IMR-90 (cell line): Measurements from ENCODE around the gene ZMYND10. TPM values are rescaled to one million over a fixed set of nuclear protein-coding genes. Genes with fewer than 3 reads are reported as not detected.

Experiments
- ATAC-seq: fragments of 200-7000 bp; cut with Tn5 transposase; 2 replicates; pipeline ENCODE4 v1.9.1; 2020; ENCODE audit warnings: low read depth, mild to moderate bottlenecking, moderate library complexity
- BruUV-seq: library from RNA; stranded (reverse); fragments of 400-500 nt; replicated peaks from 2 replicates; lab custom pipeline; 2021; lab: Mats Ljungman, UMichigan
- CTCF ChIA-PET: fragments of 300-600 bp; formaldehyde crosslinking; extraction: SDS; loops from one replicate; lab custom pipeline; 2021; ENCODE audit warnings: antibody characterized with exemption; lab: Yijun Ruan, JAX
- POLR2A ChIA-PET: fragments of 300-600 bp; sonication (Branson Sonifier 250); formaldehyde crosslinking; loops from one replicate; lab custom pipeline; 2022; ENCODE audit warnings: antibody characterized with exemption; ENCODE audit not compliant: unreplicated experiment; lab: Charles Lee
- DNase-seq: peaks from one replicate; pipeline ENCODE4 v3.0.0; 2013
- H2AFZ ChIP-seq: replicated peaks from 2 replicates; pipeline ENCODE3; 2013; ENCODE audit warnings: low read length, mild to moderate bottlenecking; ENCODE audit not compliant: poor library complexity
- H2AK5ac ChIP-seq: 2 replicates; pipeline ENCODE4 v1.6.1; 2013; ENCODE audit warnings: low read depth, low read length, inconsistent platforms
- H2AK9ac ChIP-seq: replicated peaks from 2 replicates; pipeline ENCODE3; 2013; ENCODE audit warnings: mild to moderate bottlenecking, low read depth, low read length, moderate library complexity; ENCODE audit not compliant: poor library complexity
- H2BK120ac ChIP-seq: 2 replicates; pipeline ENCODE4 v1.6.1; 2013; ENCODE audit warnings: low read depth, low read length, inconsistent platforms
- H2BK15ac ChIP-seq: 3 replicates; pipeline ENCODE4 v1.6.1; 2013; ENCODE audit warnings: low read depth, low read length, inconsistent platforms
- H2BK20ac ChIP-seq: 2 replicates; pipeline ENCODE4 v1.6.1; 2013; ENCODE audit warnings: low read depth, mild to moderate bottlenecking, inconsistent platforms, low read length, moderate library complexity
- H2BK5ac ChIP-seq: 2 replicates; pipeline ENCODE4 v1.6.1; 2013; ENCODE audit warnings: mild to moderate bottlenecking, low read depth, low read length, inconsistent platforms; ENCODE audit not compliant: poor library complexity, severe bottlenecking
- H3K14ac ChIP-seq: replicated peaks from 2 replicates; pipeline ENCODE4 v1.6.1; 2013; ENCODE audit warnings: low read depth, low read length, inconsistent platforms
- H3K18ac ChIP-seq: 2 replicates; pipeline ENCODE4 v1.6.1; 2013; ENCODE audit warnings: low read depth, low read length, control low read depth
- H3K23ac ChIP-seq: 2 replicates; pipeline ENCODE4 v1.6.1; 2013; ENCODE audit warnings: low read depth, low read length, inconsistent platforms
- H3K27ac ChIP-seq: 2 replicates; pipeline ENCODE4 v1.5.1; 2013; ENCODE audit warnings: mild to moderate bottlenecking, control low read depth, low read length; ENCODE audit not compliant: insufficient read depth
- H3K27me3 ChIP-seq: 2 replicates; pipeline ENCODE4 v1.6.1; 2013; ENCODE audit warnings: low read length; ENCODE audit not compliant: control insufficient read depth, insufficient read depth
- H3K36me3 ChIP-seq: 2 replicates; pipeline ENCODE4 v1.6.1; 2013; ENCODE audit warnings: low read length, mixed read lengths; ENCODE audit not compliant: control insufficient read depth, insufficient read depth
- H3K4ac ChIP-seq: 2 replicates; pipeline ENCODE4 v1.6.1; 2013; ENCODE audit warnings: low read depth, low read length, inconsistent platforms
- H3K4me1 ChIP-seq: 2 replicates; pipeline ENCODE4 v1.6.1; 2013; ENCODE audit warnings: low read length, mixed read lengths; ENCODE audit not compliant: control insufficient read depth, insufficient read depth
- H3K4me2 ChIP-seq: 2 replicates; pipeline ENCODE4 v1.6.1; 2013; ENCODE audit warnings: low read depth, mild to moderate bottlenecking, control low read depth, low read length, moderate library complexity
- H3K4me3 ChIP-seq: 2 replicates; pipeline ENCODE4 v1.5.1; 2013; ENCODE audit warnings: low read depth, mild to moderate bottlenecking, control low read depth, low read length, moderate library complexity; ENCODE audit not compliant: insufficient read depth
- H3K56ac ChIP-seq: 2 replicates; pipeline ENCODE4 v1.6.1; 2013; ENCODE audit warnings: low read length, inconsistent platforms; ENCODE audit not compliant: insufficient read depth; ENCODE audit errors: extremely low read depth
- H3K79me1 ChIP-seq, 2 experiments: 2 replicates each; pipeline ENCODE4 v1.6.1; 2013; ENCODE audit warnings: low read length in 2 of 2, inconsistent platforms in 1 of 2, low read depth in 1 of 2
- H3K9ac ChIP-seq: 2 replicates; pipeline ENCODE4 v1.6.1; 2013; ENCODE audit warnings: low read depth, low read length, control low read depth
- H3K9me1 ChIP-seq: 2 replicates; pipeline ENCODE4 v1.6.1; 2013; ENCODE audit warnings: low read length, inconsistent platforms; ENCODE audit not compliant: insufficient read depth
- H3K9me3 ChIP-seq: 2 replicates; pipeline ENCODE4 v1.6.1; 2013; ENCODE audit warnings: low read length; ENCODE audit not compliant: control insufficient read depth, insufficient read depth
- H4K20me1 ChIP-seq: 2 replicates; pipeline ENCODE4 v1.6.1; 2013; ENCODE audit warnings: low read length, inconsistent platforms; ENCODE audit not compliant: insufficient read depth
- H4K5ac ChIP-seq: 2 replicates; pipeline ENCODE4 v1.6.1; 2013; ENCODE audit warnings: mild to moderate bottlenecking, low read depth, low read length, control low read depth
- H4K8ac ChIP-seq, 2 experiments: 2 replicates each; pipeline ENCODE4 v1.6.1; 2013; ENCODE audit warnings: low read depth in 2 of 2, low read length in 2 of 2, control low read depth in 1 of 2, inconsistent platforms in 1 of 2
- H4K91ac ChIP-seq: 2 replicates; pipeline ENCODE4 v1.6.1; 2013; ENCODE audit warnings: low read depth, low read length, inconsistent platforms; ENCODE audit not compliant: insufficient read depth
- CEBPB ChIP-seq: IDR thresholded peaks from 2 replicates; pipeline ENCODE4 v1.6.1; 2012; ENCODE audit warnings: low read depth, low read length, improper control_type of control experiment
- CHD1 ChIP-seq: IDR thresholded peaks from 2 replicates; pipeline ENCODE4 v1.6.1; 2012; ENCODE audit warnings: low read depth, low read length, improper control_type of control experiment
- MXI1 ChIP-seq: IDR thresholded peaks from 2 replicates; pipeline ENCODE4 v1.6.1; 2012; ENCODE audit warnings: low read depth, mild to moderate bottlenecking, low read length, moderate library complexity, borderline replicate concordance
- NFE2L2 ChIP-seq: fragments of 150-350 bp; IDR thresholded peaks from 2 replicates; pipeline ENCODE4 v1.6.1; 2016; ENCODE audit warnings: low read depth, mild to moderate bottlenecking, low read length
- RAD21 ChIP-seq: IDR thresholded peaks from 2 replicates; pipeline ENCODE4 v1.6.1; 2012; ENCODE audit warnings: low read length, improper control_type of control experiment
- RFX5 ChIP-seq: IDR thresholded peaks from 2 replicates; pipeline ENCODE4 v1.8.0; 2012; ENCODE audit warnings: low read depth, mild to moderate bottlenecking, low read length, moderate library complexity
- SMC3 ChIP-seq: fragments of 150-350 bp; IDR thresholded peaks from 2 replicates; pipeline ENCODE4 v1.6.1; 2016; ENCODE audit warnings: low read depth, mild to moderate bottlenecking, antibody characterized with exemption, low read length, moderate library complexity
- WGBS, 2 experiments: methylation state at CpG; one replicate each; pipeline versions ENCODE4 v1.1.5 to v1.1.7; 2013; ENCODE audit warnings: missing lambda C conversion rate in 2 of 2; ENCODE audit not compliant: insufficient read length in 1 of 2; ENCODE audit errors: extremely low coverage in 2 of 2; 5-methylcytosine and 5-hydroxymethylcytosine counted together
- dilution Hi-C: fragments of 300-500 bp; cut with HindIII; formaldehyde crosslinking; loops from one replicate; pipeline ENCODE4 v1.14.3; 2018; ENCODE audit warnings: low sequenced_read_pairs; ENCODE audit not compliant: unreplicated experiment
- in situ Hi-C: fragments of 300-500 bp; cut with MboI; formaldehyde crosslinking; loops from 3 replicates; pipeline ENCODE4 v1.14.3; 2019; ENCODE audit warnings: low sequenced_read_pairs, inconsistent platforms, mixed read lengths
- intact Hi-C: fragments of 100-400 bp; cut with micrococcal nuclease; formaldehyde crosslinking; loops from 2 replicates; pipeline ENCODE4 v1.10.0; 2022
- polyA plus RNA-seq, 3 experiments: library from polyadenylated mRNA; depleted of rRNA; stranded (reverse); fragments of >200 nt; gene quantifications; 2 replicates each; pipeline ENCODE4 v1.2.3, GENCODE V29; 2012; ENCODE audit warnings: low replicate concordance in 1 of 3
- total RNA-seq: library from RNA; depleted of rRNA; stranded (reverse); fragments of >200 nt; gene quantifications from 2 replicates; pipeline ENCODE4 v1.2.3, GENCODE V29; 2012
- TF ChIP-seq, protein P1 (sequence below): conservative IDR thresholded peaks from 2 replicates; pipeline ENCODE4 v1.5.1; 2012; ENCODE audit warnings: mild to moderate bottlenecking, low read depth, low read length, improper control_type of control experiment
- TF ChIP-seq, protein P2 (sequence below): fragments of 150-350 bp; IDR thresholded peaks from 2 replicates; pipeline ENCODE4 v1.6.1; 2017; ENCODE audit warnings: mild to moderate bottlenecking, antibody characterized with exemption, low read length, low read depth

ZMYND10 gene
- total and polyA plus RNA-seq, 2 of the 4 experiments (the other 2 are of a cell fraction), result 1.1 to 1.4 TPM

DNA sequence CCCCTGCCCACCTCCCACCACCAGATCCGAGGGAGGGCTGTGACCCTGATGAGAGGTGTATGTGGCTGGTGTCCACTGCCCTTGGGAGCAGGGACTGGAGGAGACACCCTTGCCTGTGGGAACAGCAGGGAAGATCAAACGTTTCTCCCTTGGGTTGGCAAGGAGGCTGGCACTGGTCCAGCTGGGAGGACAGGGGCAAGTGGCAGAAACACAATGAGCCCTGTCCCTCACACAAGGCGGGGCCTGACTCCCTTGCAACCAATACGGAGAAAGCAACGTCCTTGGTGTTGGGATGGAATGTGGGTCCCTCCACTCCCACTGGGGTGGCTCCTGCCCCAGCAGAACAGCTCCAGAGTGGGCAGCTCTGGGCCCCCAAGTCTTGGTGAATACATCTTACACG, 28.2 kb downstream of the ZMYND10 start:
- H2BK20ac ChIP-seq, result no peak overlapping the region
- peaks cover 29 to 56% of the 10 kb centered on the region in 2 experiments for H3K79me1 ChIP-seq
- TF ChIP-seq RAD21 (no peak), NFE2L2 (no peak), RFX5 (no peak), MXI1 (no peak), SMC3 (no peak), CEBPB (no peak), CHD1 (no peak)
- TF ChIP-seq, protein P1, sequence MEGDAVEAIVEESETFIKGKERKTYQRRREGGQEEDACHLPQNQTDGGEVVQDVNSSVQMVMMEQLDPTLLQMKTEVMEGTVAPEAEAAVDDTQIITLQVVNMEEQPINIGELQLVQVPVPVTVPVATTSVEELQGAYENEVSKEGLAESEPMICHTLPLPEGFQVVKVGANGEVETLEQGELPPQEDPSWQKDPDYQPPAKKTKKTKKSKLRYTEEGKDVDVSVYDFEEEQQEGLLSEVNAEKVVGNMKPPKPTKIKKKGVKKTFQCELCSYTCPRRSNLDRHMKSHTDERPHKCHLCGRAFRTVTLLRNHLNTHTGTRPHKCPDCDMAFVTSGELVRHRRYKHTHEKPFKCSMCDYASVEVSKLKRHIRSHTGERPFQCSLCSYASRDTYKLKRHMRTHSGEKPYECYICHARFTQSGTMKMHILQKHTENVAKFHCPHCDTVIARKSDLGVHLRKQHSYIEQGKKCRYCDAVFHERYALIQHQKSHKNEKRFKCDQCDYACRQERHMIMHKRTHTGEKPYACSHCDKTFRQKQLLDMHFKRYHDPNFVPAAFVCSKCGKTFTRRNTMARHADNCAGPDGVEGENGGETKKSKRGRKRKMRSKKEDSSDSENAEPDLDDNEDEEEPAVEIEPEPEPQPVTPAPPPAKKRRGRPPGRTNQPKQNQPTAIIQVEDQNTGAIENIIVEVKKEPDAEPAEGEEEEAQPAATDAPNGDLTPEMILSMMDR, result no peak
- TF ChIP-seq, protein P2, sequence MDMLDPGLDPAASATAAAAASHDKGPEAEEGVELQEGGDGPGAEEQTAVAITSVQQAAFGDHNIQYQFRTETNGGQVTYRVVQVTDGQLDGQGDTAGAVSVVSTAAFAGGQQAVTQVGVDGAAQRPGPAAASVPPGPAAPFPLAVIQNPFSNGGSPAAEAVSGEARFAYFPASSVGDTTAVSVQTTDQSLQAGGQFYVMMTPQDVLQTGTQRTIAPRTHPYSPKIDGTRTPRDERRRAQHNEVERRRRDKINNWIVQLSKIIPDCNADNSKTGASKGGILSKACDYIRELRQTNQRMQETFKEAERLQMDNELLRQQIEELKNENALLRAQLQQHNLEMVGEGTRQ, result no peak
- CTCF ChIA-PET, result no interaction called here
- POLR2A ChIA-PET, result no interaction called here
- no peaks in the 10 kb centered on the region for H3K9me3 ChIP-seq
- no peak overlapping the region for H3K14ac ChIP-seq
- no CpG with 5 or more reads among the region's 6 CpGs for WGBS, 2 experiments
- no peak for DNase-seq
- peak overlapping the region; percentile 68 for H2AK9ac ChIP-seq
- no peak overlapping the region for H3K4me2 ChIP-seq
- H3K23ac ChIP-seq, result no peak overlapping the region
- no peak overlapping the region for H3K4me3 ChIP-seq
- no peaks in the 10 kb centered on the region for H3K27me3 ChIP-seq
- H4K5ac ChIP-seq, result no peak overlapping the region
- H3K18ac ChIP-seq, result no peak overlapping the region
- H2AK5ac ChIP-seq, result peak overlapping the region; percentile 5; the same call in 1 of the 2 replicates
- no peak overlapping the region for H4K8ac ChIP-seq
- H2BK5ac ChIP-seq, result no peak overlapping the region
- H4K91ac ChIP-seq, result no peak overlapping the region
- no peak overlapping the region for H3K9ac ChIP-seq
- H3K56ac ChIP-seq, result no peak overlapping the region
- peaks cover 22% of the 10 kb centered on the region for H3K4me1 ChIP-seq
- H3K4ac ChIP-seq, result no peak overlapping the region; the same call in 1 of the 2 replicates
- dilution Hi-C loops (no loop called here), intact Hi-C loops (no loop called here), in situ Hi-C loops (no loop called here)
- BruUV-seq, result no TSS peak
- no peak overlapping the region for H3K27ac ChIP-seq
- H2BK15ac ChIP-seq, result no peak overlapping the region
- H3K36me3 ChIP-seq, result peaks cover 38% of the 10 kb centered on the region
- ATAC-seq, result no peak
- no peak overlapping the region for H2AFZ ChIP-seq
- H2BK120ac ChIP-seq, result no peak overlapping the region
- 0 out of 2 replicates have a peak, but pooled peaks cover 18% of the 10 kb centered on the region for H4K20me1 ChIP-seq
- peaks cover 23% of the 10 kb centered on the region for H3K9me1 ChIP-seq
